Endothelial cell of umbilical vein (primary cell): ENCODE measurements around the gene TICRR. TPM values are rescaled to one million over a fixed set of nuclear protein-coding genes. Genes with fewer than 3 reads are reported as not detected.

Experiments
- BruUV-seq: library from RNA; stranded (reverse); fragments of 400-500 nt; replicated peaks from 2 replicates; lab custom pipeline; 2021; lab: Mats Ljungman, UMichigan
- CTCF ChIA-PET: fragments of 300-600, 350-600 bp; sonication (Branson Sonifier 250); formaldehyde crosslinking; loops from one replicate; lab custom pipeline; 2021; ENCODE audit warnings: antibody characterized with exemption, inconsistent platforms; lab: Charles Lee
- POLR2A ChIA-PET: fragments of 300-600, 350-600 bp; sonication (Branson Sonifier 250); formaldehyde crosslinking; loops from one replicate; lab custom pipeline; 2021; ENCODE audit warnings: antibody characterized with exemption, inconsistent platforms; lab: Charles Lee
- DNase-seq: peaks from one replicate; pipeline ENCODE4 v3.0.0-alpha.2; 2011; ENCODE audit warnings: low read depth, low spot score
- FAIRE-seq: peaks from 2 replicates; lab custom pipeline; 2011; peaks lifted over from hg19 to GRCh38; lab: Jason Lieb, UNC
- H2AFZ ChIP-seq: 2 replicates; pipeline ENCODE4 v1.6.0; 2012; ENCODE audit warnings: low read depth, low read length, control low read depth, inconsistent platforms
- H3K27ac ChIP-seq: 2 replicates; pipeline ENCODE4 v1.5.1; 2011; ENCODE audit warnings: low read depth, mild to moderate bottlenecking, control low read depth, low read length, moderate library complexity; ENCODE audit not compliant: insufficient read depth
- H3K27me3 ChIP-seq, 2 experiments: 2 replicates each; pipeline versions ENCODE4 v1.6.0 to v1.6.1; 2011; ENCODE audit warnings: low read length in 2 of 2, mixed read lengths in 1 of 2; ENCODE audit not compliant: control insufficient read depth in 2 of 2, insufficient read depth in 2 of 2
- H3K36me3 ChIP-seq, 2 experiments: 2 replicates in 1 of 2; 3 replicates in 1 of 2; pipeline ENCODE4 v1.5.1; 2011; ENCODE audit warnings: low read length in 2 of 2, mild to moderate bottlenecking in 1 of 2, moderate library complexity in 1 of 2; ENCODE audit not compliant: control insufficient read depth in 2 of 2, insufficient read depth in 2 of 2; ENCODE audit errors: extremely low read depth in 1 of 2
- H3K4me1 ChIP-seq: 3 replicates; pipeline ENCODE4 v1.5.1; 2011; ENCODE audit warnings: mild to moderate bottlenecking, low read length; ENCODE audit not compliant: control insufficient read depth, insufficient read depth; ENCODE audit errors: extremely low read depth
- H3K4me2 ChIP-seq: 2 replicates; pipeline ENCODE4 v1.6.1; 2011; ENCODE audit warnings: low read length, control low read depth, mixed read lengths; ENCODE audit not compliant: insufficient read depth
- H3K4me3 ChIP-seq, 3 experiments: fragments of 200-600 bp in 1 of 3; sonication (generic), shearing (Covaris generic) in 1 of 3; replicated peaks in 1 of 3; 2 replicates each; pipeline ENCODE4 v1.5.1; 2011 to 2016; ENCODE audit warnings: control low read depth in 3 of 3, low read length in 3 of 3, mild to moderate bottlenecking in 2 of 3, inconsistent platforms in 1 of 3, low read depth in 1 of 3, moderate library complexity in 1 of 3; ENCODE audit not compliant: insufficient read depth in 1 of 3
- H3K79me2 ChIP-seq: 2 replicates; pipeline ENCODE4 v1.6.0; 2012; ENCODE audit warnings: low read length, inconsistent platforms; ENCODE audit not compliant: control insufficient read depth, insufficient read depth
- H3K9ac ChIP-seq: replicated peaks from 2 replicates; pipeline ENCODE3; 2011; ENCODE audit warnings: low read length, control low read depth; ENCODE audit not compliant: insufficient read depth; ENCODE audit errors: extremely low read depth
- H3K9me1 ChIP-seq: replicated peaks from 3 replicates; pipeline ENCODE4 v1.6.0; 2011; ENCODE audit warnings: mild to moderate bottlenecking, low read length; ENCODE audit not compliant: control insufficient read depth, insufficient read depth; ENCODE audit errors: extremely low read depth
- H3K9me3 ChIP-seq: replicated peaks from 2 replicates; pipeline ENCODE4 v1.5.1; 2012; ENCODE audit warnings: low read length, inconsistent platforms; ENCODE audit not compliant: control insufficient read depth, insufficient read depth
- H4K20me1 ChIP-seq: replicated peaks from 2 replicates; pipeline ENCODE3; 2011; ENCODE audit warnings: mild to moderate bottlenecking, low read length; ENCODE audit not compliant: control insufficient read depth, insufficient read depth; ENCODE audit errors: extremely low read depth
- EZH2 ChIP-seq: IDR thresholded peaks from 2 replicates; pipeline ENCODE4 v1.6.1; 2012; ENCODE audit warnings: borderline replicate concordance, low read depth, mild to moderate bottlenecking, moderate library complexity, low read length, inconsistent platforms; ENCODE audit not compliant: severe bottlenecking
- FOS ChIP-seq: IDR thresholded peaks from 2 replicates; pipeline ENCODE4 v1.6.1; 2011; ENCODE audit warnings: mild to moderate bottlenecking, low read length, moderate library complexity, borderline replicate concordance; ENCODE audit not compliant: insufficient read depth
- GATA2 ChIP-seq: IDR thresholded peaks from 2 replicates; pipeline ENCODE4 v1.7.0; 2011; ENCODE audit warnings: low read depth, mild to moderate bottlenecking, moderate library complexity, mixed read lengths, low read length; ENCODE audit not compliant: insufficient read length, insufficient read depth
- JUN ChIP-seq: IDR thresholded peaks from 2 replicates; pipeline ENCODE4 v1.6.1; 2011; ENCODE audit warnings: borderline replicate concordance, low read depth; ENCODE audit not compliant: insufficient read length, insufficient read depth
- MYC ChIP-seq: IDR thresholded peaks from one replicate; pipeline ENCODE4 v1.6.1; 2011; ENCODE audit warnings: mild to moderate bottlenecking, low read depth, low read length
- POLR2A ChIP-seq: IDR thresholded peaks from 2 replicates; pipeline ENCODE4 v1.6.1; 2012; ENCODE audit warnings: low read depth, mild to moderate bottlenecking, control low read depth, low read length
- POLR2AphosphoS5 ChIP-seq: IDR thresholded peaks from 2 replicates; pipeline ENCODE4 v1.6.1; 2012; ENCODE audit warnings: low read depth, mild to moderate bottlenecking, control low read depth, low read length, moderate library complexity; ENCODE audit not compliant: insufficient read depth
- dilution Hi-C: fragments of 300-500 bp; cut with MboI; formaldehyde crosslinking; loops from one replicate; pipeline ENCODE4 v1.15.0; 2019; ENCODE audit warnings: low sequenced_read_pairs; ENCODE audit not compliant: extremely low pct_ligation_motif_present
- intact Hi-C: fragments of 100-400 bp; cut with micrococcal nuclease; formaldehyde crosslinking; loops from one replicate; pipeline ENCODE4 v1.10.0; 2022
- polyA plus RNA-seq, 4 experiments: library from polyadenylated mRNA; depleted of rRNA in 3 of 4; stranded (reverse) in 3 of 4; unstranded in 1 of 4; fragments of >200 nt; gene quantifications; 2 replicates each; pipeline versions ENCODE4 v1.2.1 to v1.2.3, GENCODE V29; 2011 to 2012; ENCODE audit warnings: missing spikeins in 1 of 4
- total RNA-seq: library from RNA; stranded (reverse); gene quantifications from 2 replicates; pipeline ENCODE4 v1.2.3, GENCODE V29; 2021
- TF ChIP-seq, protein P1 (sequence below), 2 donors: IDR thresholded peaks; 1 replicate in 1 of 2; 2 replicates in 1 of 2; pipeline ENCODE4 v1.5.1; 2011; ENCODE audit warnings: low read length in 2 of 2, mild to moderate bottlenecking in 2 of 2, moderate library complexity in 2 of 2, control low read depth in 1 of 2, inconsistent platforms in 1 of 2, low read depth in 1 of 2; ENCODE audit not compliant: insufficient read depth in 1 of 2; ENCODE audit errors: extremely low read depth in 1 of 2
- TF ChIP-seq, protein P2 (sequence below): IDR thresholded peaks from 2 replicates; pipeline ENCODE4 v1.6.1; 2011; ENCODE audit not compliant: insufficient read depth, insufficient read length

TICRR gene
- total and polyA plus RNA-seq, 2 donors (not counting 3 experiments of a cell fraction or from before 2014, with no cell fraction given), result 4.9 to 19.4 TPM

DNA sequence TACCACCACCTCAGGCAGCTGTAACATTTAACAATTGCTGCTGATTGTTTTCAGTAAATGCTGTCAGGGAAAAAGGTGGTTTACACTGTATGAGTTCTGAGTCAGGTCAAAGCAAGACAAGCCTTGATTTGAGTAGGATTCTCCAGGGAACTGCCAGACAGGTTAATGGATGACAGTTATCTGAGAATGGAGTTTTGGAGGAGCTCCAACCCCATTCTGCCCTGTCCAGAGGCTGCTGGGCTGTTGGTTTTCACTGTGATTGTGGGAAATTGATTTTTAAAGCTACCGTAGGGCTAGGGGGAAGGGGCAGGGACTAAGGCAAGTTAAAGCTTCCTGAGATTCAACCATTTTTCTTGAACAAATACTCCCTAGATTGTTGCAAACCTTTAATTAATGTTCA lies 39.9 kb downstream of the TICRR start:
- no TSS peak for BruUV-seq
- intact Hi-C loops (no loop called here), dilution Hi-C loops (no loop called here)
- DNase-seq (no peak), FAIRE-seq (no peak)
- Histone ChIP-seq H3K27ac (no peak overlapping the region), H3K9me1 (no peaks in the 10 kb centered on the region), H2AFZ (no peak overlapping the region), H4K20me1 (no peaks in the 10 kb centered on the region), H3K9ac (no peak overlapping the region), H3K4me2 (no peak overlapping the region), H3K79me2 (no peaks in the 10 kb centered on the region), H3K4me1 (no peaks in the 10 kb centered on the region), H3K27me3 (no peaks in the 10 kb centered on the region), H3K36me3 (peaks cover 0 to 21% of the 10 kb centered on the region in 2 experiments), H3K9me3 (no peaks in the 10 kb centered on the region), H3K4me3 (no peak overlapping the region)
- ChIA-PET CTCF (no interaction called here), POLR2A (no interaction called here)
- TF ChIP-seq, protein P1, sequence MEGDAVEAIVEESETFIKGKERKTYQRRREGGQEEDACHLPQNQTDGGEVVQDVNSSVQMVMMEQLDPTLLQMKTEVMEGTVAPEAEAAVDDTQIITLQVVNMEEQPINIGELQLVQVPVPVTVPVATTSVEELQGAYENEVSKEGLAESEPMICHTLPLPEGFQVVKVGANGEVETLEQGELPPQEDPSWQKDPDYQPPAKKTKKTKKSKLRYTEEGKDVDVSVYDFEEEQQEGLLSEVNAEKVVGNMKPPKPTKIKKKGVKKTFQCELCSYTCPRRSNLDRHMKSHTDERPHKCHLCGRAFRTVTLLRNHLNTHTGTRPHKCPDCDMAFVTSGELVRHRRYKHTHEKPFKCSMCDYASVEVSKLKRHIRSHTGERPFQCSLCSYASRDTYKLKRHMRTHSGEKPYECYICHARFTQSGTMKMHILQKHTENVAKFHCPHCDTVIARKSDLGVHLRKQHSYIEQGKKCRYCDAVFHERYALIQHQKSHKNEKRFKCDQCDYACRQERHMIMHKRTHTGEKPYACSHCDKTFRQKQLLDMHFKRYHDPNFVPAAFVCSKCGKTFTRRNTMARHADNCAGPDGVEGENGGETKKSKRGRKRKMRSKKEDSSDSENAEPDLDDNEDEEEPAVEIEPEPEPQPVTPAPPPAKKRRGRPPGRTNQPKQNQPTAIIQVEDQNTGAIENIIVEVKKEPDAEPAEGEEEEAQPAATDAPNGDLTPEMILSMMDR (IDR thresholded peaks at IDR 0.05; ENCODE audit: extremely low read depth in 1 of 2, insufficient read depth in 1 of 2, low read depth in 1 of 2, low read length in 2 of 2), result no peak
- TF ChIP-seq POLR2A (no peak), GATA2 (no peak), EZH2 (no peak), FOS (no peak), JUN (no peak), MYC (no peak), POLR2AphosphoS5 (no peak)
- TF ChIP-seq, protein P2, sequence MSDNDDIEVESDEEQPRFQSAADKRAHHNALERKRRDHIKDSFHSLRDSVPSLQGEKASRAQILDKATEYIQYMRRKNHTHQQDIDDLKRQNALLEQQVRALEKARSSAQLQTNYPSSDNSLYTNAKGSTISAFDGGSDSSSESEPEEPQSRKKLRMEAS, result no peak
